ENCODE results near the gene RALBP1.

Gene RALBP1

DNA sequence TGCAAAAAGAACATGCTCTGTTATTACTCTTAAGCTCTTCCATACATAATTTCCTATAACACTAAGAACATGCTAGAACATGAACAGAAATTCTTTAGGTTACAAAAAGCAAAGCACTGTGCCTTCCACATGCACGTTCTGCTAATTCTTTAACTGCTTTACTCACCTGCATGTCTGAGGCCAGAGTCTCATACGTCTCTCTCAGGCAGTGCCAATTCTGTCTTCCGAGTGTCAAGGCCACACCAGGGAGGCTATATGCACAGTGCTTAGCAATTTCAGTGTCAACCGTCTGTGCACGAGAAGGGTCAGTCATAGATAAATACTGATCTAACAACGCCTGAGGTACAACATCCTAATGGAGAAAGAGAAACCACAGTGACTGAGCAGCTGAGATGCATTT is 83.9 kb downstream of the RALBP1 start:
- Histone ChIP-seq H2BK120ac (ENCODE audit: insufficient read depth, low read length, poor library complexity) (no peak overlapping the region), H3K36me3 (ENCODE audit: control insufficient read depth in 1 of 2, insufficient read depth in 2 of 2, low read length in 2 of 2) (peaks cover 33 to 41% of the 10 kb centered on the region in 2 experiments), H2AK5ac (ENCODE audit: low read length) (no peak overlapping the region), H4K8ac (ENCODE audit: low read depth, low read length) (no peak overlapping the region), H3K79me1 (ENCODE audit: low read length) (no peaks in the 10 kb centered on the region), H3K18ac (ENCODE audit: low read length) (no peak overlapping the region), H3K23ac (ENCODE audit: low read length) (no peak overlapping the region), H2BK5ac (ENCODE audit: low read depth, low read length, poor library complexity) (no peak overlapping the region), H2BK12ac (ENCODE audit: low read length) (no peak overlapping the region), H3K4me3 (ENCODE audit: low read depth, low read length) (no peak overlapping the region), H3K79me2 (ENCODE audit: control insufficient read depth, insufficient read depth, low read length, poor library complexity) (no peaks in the 10 kb centered on the region), H3K4me1 (ENCODE audit: control insufficient read depth in 1 of 2, insufficient read depth in 2 of 2, low read length in 2 of 2) (no peaks in the 10 kb centered on the region), H4K91ac (ENCODE audit: low read depth, low read length) (no peak overlapping the region), H3K27me3 (ENCODE audit: insufficient read depth, low read length) (no peaks in the 10 kb centered on the region), H2AFZ (ENCODE audit: insufficient read depth, low read length, poor library complexity) (no peak overlapping the region), H4K12ac (ENCODE audit: low read depth, low read length) (no peak overlapping the region), H3K9me3 (ENCODE audit: insufficient read depth, low read depth, low read length) (no peaks in the 10 kb centered on the region), H3K27ac (ENCODE audit: low read depth, low read length) (no peak overlapping the region), H3K4me2 (ENCODE audit: low read length) (no peak overlapping the region), H3K14ac (ENCODE audit: low read length) (no peak overlapping the region), H3K9ac (ENCODE audit: low read length) (no peak overlapping the region), H3K4ac (ENCODE audit: low read depth, low read length) (no peak overlapping the region)
- no peak for DNase-seq
- WGBS (ENCODE audit: extremely low coverage, insufficient coverage, insufficient read length): no CpG with 5 or more reads among the region's 6 CpGs

DNA sequence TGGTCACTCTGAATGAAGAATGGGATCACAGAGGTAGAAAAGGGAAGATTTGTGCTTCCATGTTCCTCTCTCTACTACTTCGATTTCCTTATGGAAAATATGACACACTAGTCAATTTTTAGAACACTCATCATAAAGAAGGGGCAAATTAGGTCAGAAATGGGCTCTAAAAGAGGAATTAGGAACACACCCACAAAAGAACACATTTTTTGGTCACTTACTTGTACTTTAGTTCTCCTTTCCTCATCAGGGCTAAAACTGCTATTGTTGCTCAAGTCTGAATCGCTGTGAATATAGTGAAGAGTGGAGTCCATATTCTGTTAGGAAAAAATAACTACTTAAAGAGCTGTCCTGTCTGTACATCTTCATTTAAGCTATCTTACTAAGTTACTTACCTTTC is 86.4 kb downstream of the RALBP1 start:
- DNase-seq: no peak
- H3K27ac ChIP-seq (ENCODE audit: low read depth, low read length): no peak overlapping the region
- no peak overlapping the region for H3K4me3 ChIP-seq (ENCODE audit: low read depth, low read length)
- H3K23ac ChIP-seq (ENCODE audit: low read length): no peak overlapping the region
- no peak overlapping the region for H4K91ac ChIP-seq (ENCODE audit: low read depth, low read length)
- no peak overlapping the region for H3K18ac ChIP-seq (ENCODE audit: low read length)
- H2AK5ac ChIP-seq (ENCODE audit: low read length): no peak overlapping the region
- H2BK12ac ChIP-seq (ENCODE audit: low read length): no peak overlapping the region
- WGBS (ENCODE audit: extremely low coverage, insufficient coverage, insufficient read length): no CpG with 5 or more reads among the region's 2 CpGs
- H3K4ac ChIP-seq (ENCODE audit: low read depth, low read length): no peak overlapping the region
- H2BK120ac ChIP-seq (ENCODE audit: insufficient read depth, low read length, poor library complexity): no peak overlapping the region
- no peak overlapping the region for H3K9ac ChIP-seq (ENCODE audit: low read length)
- H3K4me1 ChIP-seq (ENCODE audit: control insufficient read depth in 1 of 2, insufficient read depth in 2 of 2, low read length in 2 of 2): no peaks in the 10 kb centered on the region
- no peaks in the 10 kb centered on the region for H3K27me3 ChIP-seq (ENCODE audit: insufficient read depth, low read length)
- H3K36me3 ChIP-seq (ENCODE audit: control insufficient read depth in 1 of 2, insufficient read depth in 2 of 2, low read length in 2 of 2): peaks cover 27 to 39% of the 10 kb centered on the region in 2 experiments
- no peaks in the 10 kb centered on the region for H3K79me2 ChIP-seq (ENCODE audit: control insufficient read depth, insufficient read depth, low read length, poor library complexity)
- H2BK5ac ChIP-seq (ENCODE audit: low read depth, low read length, poor library complexity): no peak overlapping the region
- no peaks in the 10 kb centered on the region for H3K9me3 ChIP-seq (ENCODE audit: insufficient read depth, low read depth, low read length)
- H3K4me2 ChIP-seq (ENCODE audit: low read length): no peak overlapping the region
- H3K14ac ChIP-seq (ENCODE audit: low read length): no peak overlapping the region
- no peak overlapping the region for H4K8ac ChIP-seq (ENCODE audit: low read depth, low read length)
- no peak overlapping the region for H4K12ac ChIP-seq (ENCODE audit: low read depth, low read length)
- H3K79me1 ChIP-seq (ENCODE audit: low read length): no peaks in the 10 kb centered on the region
- H2AFZ ChIP-seq (ENCODE audit: insufficient read depth, low read length, poor library complexity): no peak overlapping the region

DNA sequence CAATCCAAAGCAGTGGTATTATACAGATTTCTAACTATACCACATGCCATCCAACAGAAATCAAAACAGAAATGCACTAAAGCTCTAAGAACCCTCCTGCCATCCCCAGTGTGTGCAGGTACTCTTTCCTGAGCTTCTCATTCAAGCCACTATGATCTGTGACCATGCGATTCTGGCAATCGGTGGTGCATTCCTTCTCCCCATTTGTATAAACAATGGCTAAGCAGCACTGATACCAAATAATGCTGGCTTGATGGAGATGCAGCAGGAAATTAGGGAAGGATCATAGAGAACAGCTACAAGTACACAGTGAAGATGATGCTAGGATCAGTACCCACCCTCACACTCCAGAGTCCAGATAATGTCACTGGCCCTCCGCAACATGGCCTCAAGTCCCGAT is 87.3 kb downstream of the RALBP1 start:
- no peak for DNase-seq
- H3K14ac ChIP-seq (ENCODE audit: low read length): no peak overlapping the region
- no peak overlapping the region for H2BK5ac ChIP-seq (ENCODE audit: low read depth, low read length, poor library complexity)
- no peak overlapping the region for H4K91ac ChIP-seq (ENCODE audit: low read depth, low read length)
- no peaks in the 10 kb centered on the region for H3K27me3 ChIP-seq (ENCODE audit: insufficient read depth, low read length)
- no peak overlapping the region for H4K12ac ChIP-seq (ENCODE audit: low read depth, low read length)
- H3K18ac ChIP-seq (ENCODE audit: low read length): no peak overlapping the region
- peaks cover 27 to 40% of the 10 kb centered on the region in 2 experiments for H3K36me3 ChIP-seq (ENCODE audit: control insufficient read depth in 1 of 2, insufficient read depth in 2 of 2, low read length in 2 of 2)
- H2AK5ac ChIP-seq (ENCODE audit: low read length): no peak overlapping the region
- no peaks in the 10 kb centered on the region for H3K4me1 ChIP-seq (ENCODE audit: control insufficient read depth in 1 of 2, insufficient read depth in 2 of 2, low read length in 2 of 2)
- no peak overlapping the region for H4K8ac ChIP-seq (ENCODE audit: low read depth, low read length)
- H3K4me2 ChIP-seq (ENCODE audit: low read length): no peak overlapping the region
- no peak overlapping the region for H3K27ac ChIP-seq (ENCODE audit: low read depth, low read length)
- H3K9me3 ChIP-seq (ENCODE audit: insufficient read depth, low read depth, low read length): no peaks in the 10 kb centered on the region
- no CpG with 5 or more reads among the region's 4 CpGs for WGBS (ENCODE audit: extremely low coverage, insufficient coverage, insufficient read length)
- H3K79me2 ChIP-seq (ENCODE audit: control insufficient read depth, insufficient read depth, low read length, poor library complexity): no peaks in the 10 kb centered on the region
- no peak overlapping the region for H2AFZ ChIP-seq (ENCODE audit: insufficient read depth, low read length, poor library complexity)
- H3K4me3 ChIP-seq (ENCODE audit: low read depth, low read length): no peak overlapping the region
- no peak overlapping the region for H2BK120ac ChIP-seq (ENCODE audit: insufficient read depth, low read length, poor library complexity)
- H2BK12ac ChIP-seq (ENCODE audit: low read length): no peak overlapping the region
- no peak overlapping the region for H3K4ac ChIP-seq (ENCODE audit: low read depth, low read length)
- H3K9ac ChIP-seq (ENCODE audit: low read length): no peak overlapping the region
- H3K79me1 ChIP-seq (ENCODE audit: low read length): no peaks in the 10 kb centered on the region
- no peak overlapping the region for H3K23ac ChIP-seq (ENCODE audit: low read length)

DNA sequence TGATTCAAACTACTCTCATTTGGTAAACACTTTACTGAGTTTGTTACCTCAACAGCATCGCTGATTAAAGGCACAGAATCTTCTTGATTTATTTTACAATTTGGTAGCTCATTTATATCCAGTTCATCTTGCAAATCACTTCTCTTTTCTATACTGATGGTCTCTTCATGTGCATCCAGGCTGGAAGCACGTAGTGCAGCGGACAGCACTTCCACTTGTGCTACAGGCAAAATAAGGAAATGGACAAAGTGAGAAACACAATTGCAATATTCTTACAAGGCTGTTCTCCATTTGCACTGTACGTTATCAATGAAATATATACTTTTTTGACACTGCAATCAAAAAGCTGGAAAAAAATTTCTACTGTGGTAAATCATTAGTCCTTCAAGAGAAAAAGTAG is 88.0 kb downstream of the RALBP1 start:
- Histone ChIP-seq H3K4me2 (ENCODE audit: low read length) (no peak overlapping the region), H3K4me3 (ENCODE audit: low read depth, low read length) (no peak overlapping the region), H3K23ac (ENCODE audit: low read length) (no peak overlapping the region), H3K4me1 (ENCODE audit: control insufficient read depth in 1 of 2, insufficient read depth in 2 of 2, low read length in 2 of 2) (no peaks in the 10 kb centered on the region), H3K79me1 (ENCODE audit: low read length) (no peaks in the 10 kb centered on the region), H3K27ac (ENCODE audit: low read depth, low read length) (no peak overlapping the region), H3K4ac (ENCODE audit: low read depth, low read length) (no peak overlapping the region), H3K79me2 (ENCODE audit: control insufficient read depth, insufficient read depth, low read length, poor library complexity) (no peaks in the 10 kb centered on the region), H2AK5ac (ENCODE audit: low read length) (no peak overlapping the region), H3K9ac (ENCODE audit: low read length) (no peak overlapping the region), H3K18ac (ENCODE audit: low read length) (no peak overlapping the region), H2AFZ (ENCODE audit: insufficient read depth, low read length, poor library complexity) (no peak overlapping the region), H4K8ac (ENCODE audit: low read depth, low read length) (no peak overlapping the region), H3K36me3 (ENCODE audit: control insufficient read depth in 1 of 2, insufficient read depth in 2 of 2, low read length in 2 of 2) (peaks cover 25 to 44% of the 10 kb centered on the region in 2 experiments), H4K91ac (ENCODE audit: low read depth, low read length) (no peak overlapping the region), H4K12ac (ENCODE audit: low read depth, low read length) (no peak overlapping the region), H2BK120ac (ENCODE audit: insufficient read depth, low read length, poor library complexity) (no peak overlapping the region), H2BK12ac (ENCODE audit: low read length) (no peak overlapping the region), H3K9me3 (ENCODE audit: insufficient read depth, low read depth, low read length) (no peaks in the 10 kb centered on the region), H3K14ac (ENCODE audit: low read length) (no peak overlapping the region), H3K27me3 (ENCODE audit: insufficient read depth, low read length) (no peaks in the 10 kb centered on the region), H2BK5ac (ENCODE audit: low read depth, low read length, poor library complexity) (no peak overlapping the region)
- no peak for DNase-seq
- WGBS (ENCODE audit: extremely low coverage, insufficient coverage, insufficient read length): no CpG with 5 or more reads among the region's 4 CpGs
